Activated CD4-positive, alpha-beta T cell treated with anti-CD3 and anti-CD28 coated beads for 36 hours (primary cell): ENCODE results near the gene GALK2. TPM values are rescaled to one million over a fixed set of nuclear protein-coding genes. Genes with fewer than 3 reads are reported as not detected.

ENCODE experiments used
- ATAC-seq: fragments of 200-7000 bp; cut with Tn5 transposase; one replicate; pipeline ENCODE4 v1.10.0; 2021; ENCODE audit warnings: mild to moderate bottlenecking, moderate library complexity
- CTCF ChIA-PET: fragments of 350-600 bp; sonication (Branson Sonifier 250); formaldehyde crosslinking; loops from one replicate; lab custom pipeline; 2021; ENCODE audit warnings: antibody characterized with exemption; lab: Charles Lee
- POLR2A ChIA-PET: fragments of 350-600 bp; sonication (Branson Sonifier 250); formaldehyde crosslinking; loops from one replicate; lab custom pipeline; 2021; ENCODE audit warnings: antibody characterized with exemption, inconsistent platforms; lab: Charles Lee
- DNase-seq: peaks from one replicate; pipeline ENCODE4 v3.0.0-alpha.2; 2020
- H3K27ac Mint-ChIP-seq: one replicate; pipeline ENCODE4 v1.8.0; 2021; ENCODE audit warnings: mixed read lengths
- H3K27me3 Mint-ChIP-seq: one replicate; pipeline ENCODE4 v1.8.0; 2021; ENCODE audit warnings: mixed read lengths
- H3K36me3 Mint-ChIP-seq: one replicate; pipeline ENCODE4 v1.8.0; 2021; ENCODE audit warnings: low read depth, mixed read lengths
- H3K4me1 Mint-ChIP-seq: one replicate; pipeline ENCODE4 v1.8.0; 2021; ENCODE audit warnings: mixed read lengths
- H3K4me3 Mint-ChIP-seq: one replicate; pipeline ENCODE4 v1.8.0; 2021; ENCODE audit warnings: mild to moderate bottlenecking, moderate library complexity, mixed read lengths
- H3K9me3 Mint-ChIP-seq: one replicate; pipeline ENCODE4 v1.8.0; 2021; ENCODE audit warnings: low read depth, mixed read lengths
- intact Hi-C, 2 experiments: fragments of 100-400 bp; cut with DNase I in 1 of 2; cut with micrococcal nuclease in 1 of 2; formaldehyde crosslinking; loops; one replicate each; pipeline versions ENCODE4 v1.14.2 to v1.15.1; 2022 to 2024; cut with DNase I, micrococcal nuclease
- total RNA-seq, 2 experiments: library from RNA; stranded (reverse); gene quantifications; one replicate each; pipeline ENCODE4 v1.2.3, GENCODE V29; 2021

The GALK2 gene
- total RNA-seq, 2 experiments from 2014 or later, result 19.9 to 27.1 TPM

DNA sequence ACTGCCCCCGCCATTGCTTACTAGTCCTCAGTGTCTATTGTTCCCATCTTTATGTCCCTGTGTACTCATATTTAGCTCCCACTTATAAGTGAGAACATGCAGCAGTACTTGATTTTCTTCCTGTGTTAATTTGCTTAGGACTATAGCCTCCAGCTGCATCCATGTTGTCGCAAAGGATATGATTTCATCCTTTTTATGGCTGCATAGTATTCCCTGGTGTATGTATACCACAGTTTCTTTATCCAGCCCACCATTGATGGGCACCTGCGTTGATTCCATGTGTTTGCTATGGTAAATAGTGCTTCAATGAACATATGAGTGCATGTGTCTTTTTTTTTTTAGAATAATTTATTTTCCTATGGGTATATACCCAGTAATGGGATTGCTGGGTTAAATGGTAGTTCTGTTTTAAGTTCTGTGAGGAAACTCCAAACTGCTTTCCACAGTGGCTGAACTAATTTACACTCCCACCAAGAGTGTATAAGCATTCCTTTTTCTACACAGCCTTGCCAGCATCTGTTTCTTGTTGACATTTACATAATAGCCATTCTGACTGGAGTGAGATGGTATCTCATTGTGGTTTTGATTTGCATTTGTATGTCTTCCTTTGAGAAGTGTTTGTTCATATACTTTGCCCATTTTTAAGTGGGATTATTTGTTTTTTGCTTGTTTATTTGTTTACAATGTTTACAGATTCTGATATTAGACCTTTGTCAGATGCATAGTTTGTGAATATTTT, 53.7 kb downstream of the GALK2 start:
- H3K36me3 Mint-ChIP-seq, result peaks cover 68% of the 10 kb centered on the region

DNA sequence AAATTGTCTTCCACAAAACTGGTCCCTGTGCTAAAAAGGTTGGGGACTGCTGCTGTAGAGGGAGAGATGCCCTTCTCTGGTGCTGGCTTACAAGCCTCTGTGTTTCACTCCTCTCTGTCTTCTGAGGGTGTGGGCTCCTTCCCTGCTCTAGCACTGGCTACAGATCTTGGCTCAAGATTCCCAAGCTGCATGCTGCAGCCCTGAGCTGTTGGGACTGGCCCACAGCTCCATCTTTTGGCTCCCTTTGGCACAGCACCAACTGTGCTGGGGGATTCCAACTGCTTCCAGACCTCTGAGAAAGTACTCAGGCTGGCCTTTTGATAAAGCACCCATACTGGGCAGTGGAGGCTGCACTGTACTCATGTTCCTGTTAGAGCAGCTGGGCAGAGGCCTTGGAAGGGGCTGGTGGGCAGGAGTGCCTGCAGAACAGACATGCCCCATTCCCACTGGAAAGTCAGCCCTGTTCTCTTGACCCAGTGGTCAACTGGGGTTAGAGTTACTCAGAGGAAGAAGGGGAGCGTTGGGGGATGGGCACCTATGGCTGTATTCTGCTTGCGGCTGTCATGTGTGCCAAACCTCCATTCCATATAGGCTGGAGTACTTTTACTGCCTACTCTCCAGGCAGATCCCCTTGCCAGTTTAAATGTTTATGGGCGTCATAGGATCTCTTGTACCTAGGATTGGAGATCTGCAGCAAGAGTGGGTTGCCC, 55.7 kb downstream of the GALK2 start:
- Mint-ChIP-seq H3K4me1 (peaks cover 23% of the 10 kb centered on the region), H3K36me3 (peaks cover 59% of the 10 kb centered on the region), H3K4me3 (no peak overlapping the region), H3K27ac (no peak overlapping the region), H3K9me3 (peaks cover 24% of the 10 kb centered on the region), H3K27me3 (no peaks in the 10 kb centered on the region)
- ATAC-seq (no peak), DNase-seq (no peak)
- intact Hi-C loops, result no loop called here
- ChIA-PET CTCF (interaction anchor here (0.6 kb wide), 1 partner anchor 10 kb away, joined by 3 read pairs; no protein-coding TSS in a partner anchor), POLR2A (no interaction called here)

More for the DNA sequence above, 53.7 kb downstream of the GALK2 start:
- ATAC-seq (no peak), DNase-seq (no peak)
- intact Hi-C loops, result no loop called here
- CTCF ChIA-PET, result no interaction called here
- POLR2A ChIA-PET, result no interaction called here
- H3K27me3 Mint-ChIP-seq, result no peaks in the 10 kb centered on the region
- H3K4me1 Mint-ChIP-seq, result peaks cover 23% of the 10 kb centered on the region
- H3K9me3 Mint-ChIP-seq, result peaks cover 21% of the 10 kb centered on the region
- no peak overlapping the region for H3K27ac Mint-ChIP-seq
- no peak overlapping the region for H3K4me3 Mint-ChIP-seq

DNA sequence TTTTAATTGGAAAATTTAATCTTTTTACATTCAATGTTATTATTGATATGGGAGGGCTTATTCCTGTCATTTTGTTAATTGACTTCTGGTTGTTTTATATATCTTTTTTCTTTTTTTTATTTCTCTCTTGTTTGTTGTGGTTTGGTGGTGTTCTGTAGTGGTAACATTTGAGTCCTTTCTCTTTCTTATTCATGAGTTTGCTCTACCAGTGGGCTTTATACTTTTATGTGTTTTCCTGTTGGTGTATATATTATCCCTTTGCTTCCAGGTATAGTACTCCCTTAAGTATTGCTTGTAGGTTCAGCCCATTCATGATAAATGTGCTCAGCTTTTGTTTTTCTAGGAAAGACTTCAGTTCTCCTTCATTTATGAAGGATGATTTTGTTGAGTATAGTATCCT, 57.6 kb downstream of the GALK2 start:
- Mint-ChIP-seq H3K27ac (no peak overlapping the region), H3K36me3 (peaks cover 61% of the 10 kb centered on the region), H3K4me1 (peaks cover 21% of the 10 kb centered on the region), H3K9me3 (peaks cover 21% of the 10 kb centered on the region), H3K4me3 (no peak overlapping the region), H3K27me3 (no peaks in the 10 kb centered on the region)
- intact Hi-C loops, result no loop called here
- CTCF ChIA-PET, result interaction anchor here (1.6 kb wide), 1 partner anchor 195 kb away, joined by 5 read pairs; no protein-coding TSS in a partner anchor
- POLR2A ChIA-PET, result no interaction called here
- ATAC-seq (no peak), DNase-seq (no peak)

DNA sequence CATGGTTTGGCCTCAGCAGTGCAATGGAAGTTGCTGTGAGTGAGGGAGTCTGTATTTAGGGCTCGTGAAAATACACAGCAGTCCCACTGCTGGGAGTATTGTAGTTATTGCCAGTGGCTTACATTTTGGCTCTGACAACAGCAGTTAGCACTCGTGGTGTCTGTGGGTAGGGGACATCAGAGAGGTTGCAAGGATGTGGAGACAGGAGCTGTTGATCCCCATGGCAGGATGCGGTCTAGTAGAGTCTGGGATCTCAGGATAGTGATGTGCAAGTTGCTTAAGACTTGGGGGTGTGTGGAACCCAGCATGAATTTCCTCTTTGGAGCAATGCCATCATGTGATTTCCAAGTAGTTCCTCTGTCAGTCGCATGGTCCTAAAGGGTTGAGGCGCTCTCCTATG, 59.9 kb downstream of the GALK2 start:
- ChIA-PET CTCF (no interaction called here), POLR2A (no interaction called here)
- ATAC-seq, result no peak
- DNase-seq, result no peak
- H3K27ac Mint-ChIP-seq, result no peak overlapping the region
- no peak overlapping the region for H3K4me3 Mint-ChIP-seq
- no peaks in the 10 kb centered on the region for H3K27me3 Mint-ChIP-seq
- peaks cover 63% of the 10 kb centered on the region for H3K36me3 Mint-ChIP-seq
- intact Hi-C loops, result loop anchor here in 1 of 2 experiments (10.0 kb wide), 1 partner anchor 1085 kb away; no protein-coding TSS in a partner anchor
- peaks cover 13% of the 10 kb centered on the region for H3K4me1 Mint-ChIP-seq
- peaks cover 15% of the 10 kb centered on the region for H3K9me3 Mint-ChIP-seq

DNA sequence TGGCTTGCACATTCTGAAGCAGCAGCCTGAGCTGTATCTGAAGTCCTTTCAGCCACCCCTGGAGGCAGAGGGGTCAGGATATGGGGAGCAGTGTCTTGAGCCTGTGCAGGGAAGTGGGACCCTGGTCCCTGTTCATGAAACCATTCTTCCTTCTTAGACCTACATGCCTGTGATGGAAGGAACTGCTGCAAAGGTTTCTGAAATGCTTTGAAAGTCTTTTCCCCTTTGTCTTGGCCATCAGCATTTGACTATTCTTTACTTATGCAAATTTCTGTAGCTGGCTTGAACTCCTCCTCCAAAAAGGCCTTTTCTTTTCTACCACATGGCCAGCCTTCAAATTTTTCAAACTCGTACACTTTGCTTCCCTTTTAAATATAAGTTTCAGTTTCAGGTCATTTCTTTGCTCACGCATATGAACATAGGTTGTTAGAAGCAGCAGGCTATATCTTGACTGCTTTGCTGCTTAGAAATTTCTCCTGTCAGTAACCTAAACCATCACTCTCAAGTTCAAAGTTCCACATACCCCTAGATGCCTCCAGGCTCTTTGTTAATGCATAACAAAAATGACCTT, 62.3 kb downstream of the GALK2 start:
- Mint-ChIP-seq H3K9me3 (peaks cover 10% of the 10 kb centered on the region), H3K27me3 (no peaks in the 10 kb centered on the region), H3K4me3 (no peak overlapping the region), H3K27ac (no peak overlapping the region), H3K36me3 (peaks cover 45% of the 10 kb centered on the region), H3K4me1 (peaks cover 10% of the 10 kb centered on the region)
- DNase-seq (no peak), ATAC-seq (no peak)
- ChIA-PET POLR2A (no interaction called here), CTCF (interaction anchor here (0.7 kb wide), 1 partner anchor 495 kb away, joined by 3 read pairs; no protein-coding TSS in a partner anchor)
- intact Hi-C loops, result loop anchor here in 1 of 2 experiments (10.0 kb wide), 1 partner anchor 1082 kb away; no protein-coding TSS in a partner anchor

DNA sequence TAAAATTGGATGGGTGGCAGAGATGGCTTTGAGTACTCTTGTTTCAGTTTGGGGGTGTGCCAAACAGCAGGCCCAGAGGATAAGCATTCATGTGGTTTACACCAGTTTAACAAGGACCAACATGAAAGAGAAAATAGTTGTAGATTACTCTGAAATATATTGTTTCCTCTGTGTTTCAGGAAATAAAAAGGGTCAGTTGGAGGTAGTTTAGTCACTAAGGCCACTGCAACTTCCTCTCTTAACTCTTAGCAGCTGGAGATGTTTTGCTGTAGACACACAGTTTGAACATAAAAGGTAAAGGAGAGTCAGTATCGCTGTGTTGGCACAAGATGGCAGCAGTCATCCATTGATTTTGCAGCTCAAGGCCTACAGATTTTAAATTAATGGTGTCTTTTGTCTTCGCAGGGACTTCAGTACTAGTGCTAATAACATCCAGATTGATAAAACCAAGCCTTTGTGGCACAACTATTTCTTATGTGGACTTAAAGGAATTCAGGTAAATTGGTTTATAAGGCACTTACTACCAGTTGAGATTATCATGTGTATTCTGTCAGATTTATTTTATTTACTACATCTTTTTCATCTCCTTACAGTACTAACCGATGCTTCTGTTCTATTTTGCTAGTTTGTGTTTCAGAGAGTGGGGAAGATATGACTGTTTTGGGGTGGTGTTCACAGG, 65.5 kb downstream of the GALK2 start:
- Mint-ChIP-seq H3K4me3 (no peak overlapping the region), H3K27me3 (no peaks in the 10 kb centered on the region), H3K27ac (no peak overlapping the region), H3K9me3 (no peaks in the 10 kb centered on the region), H3K4me1 (peaks cover 4% of the 10 kb centered on the region), H3K36me3 (peaks cover 33% of the 10 kb centered on the region)
- ATAC-seq, result peak; percentile 80
- peak; percentile 60 for DNase-seq
- POLR2A ChIA-PET, result no interaction called here
- intact Hi-C loops, result loop anchor here (1.0 to 10.0 kb wide), 4 partner anchors 187 to 1079 kb away; no protein-coding TSS in a partner anchor
- CTCF ChIA-PET, result interaction anchor here (0.6 to 3.2 kb wide), 12 partner anchors 10 to 947 kb away, joined by 3 to 33 read pairs (median 4); partner anchors contain the start of gene FGF7

DNA sequence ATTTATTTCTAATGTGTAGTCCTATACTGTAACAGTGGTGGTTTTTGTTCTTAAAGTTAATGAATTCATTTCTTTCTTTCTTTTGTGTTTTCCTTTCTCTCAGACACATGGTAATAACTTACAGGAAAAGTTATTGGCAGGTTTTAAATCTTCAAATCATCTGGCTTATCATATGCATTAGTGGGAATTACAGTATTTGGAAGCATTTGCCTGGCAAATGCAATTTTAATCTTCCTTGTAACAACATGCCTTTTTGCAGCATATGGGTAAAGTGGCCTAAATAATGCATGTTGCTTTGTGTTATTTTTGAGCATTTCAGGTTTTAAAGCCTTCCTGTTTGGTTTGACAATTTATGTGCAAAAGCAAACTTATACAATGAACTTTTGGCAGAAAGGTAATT, 66.8 kb downstream of the GALK2 start:
- H3K9me3 Mint-ChIP-seq, result no peaks in the 10 kb centered on the region

DNA sequence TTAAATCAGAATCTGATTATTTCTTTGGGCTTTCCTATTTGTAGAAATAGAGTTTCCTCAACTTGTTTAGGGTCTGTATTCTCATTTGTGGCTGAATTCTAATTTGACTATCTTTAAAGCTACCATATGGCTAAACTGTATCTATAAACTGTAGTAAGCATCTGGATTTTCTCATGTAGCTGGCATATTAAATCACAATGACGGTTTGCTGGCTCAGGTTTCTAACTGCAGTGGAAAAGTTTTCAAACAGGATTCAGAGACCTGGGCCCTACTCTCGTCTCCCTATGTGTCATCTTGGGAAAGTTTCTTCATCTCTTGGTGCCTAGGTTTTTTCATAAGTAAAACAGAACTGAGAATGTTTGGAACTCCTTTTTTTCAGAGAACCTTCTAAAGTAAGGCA, 68.3 kb downstream of the GALK2 start:
- Mint-ChIP-seq H3K36me3 (peaks cover 22% of the 10 kb centered on the region), H3K4me3 (no peak overlapping the region), H3K4me1 (peaks cover 4% of the 10 kb centered on the region), H3K27me3 (no peaks in the 10 kb centered on the region), H3K9me3 (no peaks in the 10 kb centered on the region), H3K27ac (no peak overlapping the region)
- intact Hi-C loops, result loop anchor here in 1 of 2 experiments (10.0 kb wide), 1 partner anchor 1076 kb away; no protein-coding TSS in a partner anchor
- ChIA-PET POLR2A (no interaction called here), CTCF (interaction anchor here (0.8 to 1.6 kb wide), 3 partner anchors 25 to 907 kb away, joined by 3 to 4 read pairs (median 3); no protein-coding TSS in a partner anchor)
- ATAC-seq, result no peak
- DNase-seq, result no peak

More for the DNA sequence above, 66.8 kb downstream of the GALK2 start:
- ChIA-PET POLR2A (no interaction called here), CTCF (interaction anchor here (0.7 to 3.2 kb wide), 7 partner anchors 9 to 908 kb away, joined by 3 to 33 read pairs (median 3); partner anchors contain the start of genes EID1 and FGF7)
- Mint-ChIP-seq H3K4me3 (no peak overlapping the region), H3K4me1 (peaks cover 4% of the 10 kb centered on the region), H3K27me3 (no peaks in the 10 kb centered on the region), H3K36me3 (peaks cover 26% of the 10 kb centered on the region), H3K27ac (no peak overlapping the region)
- DNase-seq, result no peak
- intact Hi-C loops, result loop anchor here in 1 of 2 experiments (10.0 kb wide), 1 partner anchor 1078 kb away; no protein-coding TSS in a partner anchor
- ATAC-seq, result no peak

DNA sequence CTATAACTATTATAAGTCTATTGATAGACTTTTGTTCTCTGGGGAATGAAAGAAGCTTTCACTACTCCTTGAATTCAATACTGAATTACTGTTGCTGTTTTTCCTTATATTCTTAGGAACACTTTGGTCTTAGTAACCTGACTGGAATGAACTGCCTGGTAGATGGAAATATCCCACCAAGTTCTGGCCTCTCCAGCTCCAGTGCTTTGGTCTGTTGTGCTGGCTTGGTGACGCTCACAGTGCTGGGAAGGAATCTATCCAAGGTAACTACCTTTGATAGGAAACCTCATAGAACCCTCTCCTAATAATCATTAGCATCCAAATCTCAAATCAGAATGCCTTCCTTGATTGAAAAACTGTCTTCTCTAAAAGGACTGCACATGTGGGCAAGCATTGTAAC, 69.1 kb downstream of the GALK2 start:
- Mint-ChIP-seq H3K4me1 (peaks cover 4% of the 10 kb centered on the region), H3K36me3 (peaks cover 22% of the 10 kb centered on the region), H3K9me3 (no peaks in the 10 kb centered on the region), H3K27me3 (no peaks in the 10 kb centered on the region), H3K27ac (no peak overlapping the region), H3K4me3 (no peak overlapping the region)
- ChIA-PET POLR2A (no interaction called here), CTCF (no interaction called here)
- DNase-seq (no peak), ATAC-seq (no peak)
- intact Hi-C loops, result loop anchor here in 1 of 2 experiments (10.0 kb wide), 1 partner anchor 1076 kb away; no protein-coding TSS in a partner anchor

DNA sequence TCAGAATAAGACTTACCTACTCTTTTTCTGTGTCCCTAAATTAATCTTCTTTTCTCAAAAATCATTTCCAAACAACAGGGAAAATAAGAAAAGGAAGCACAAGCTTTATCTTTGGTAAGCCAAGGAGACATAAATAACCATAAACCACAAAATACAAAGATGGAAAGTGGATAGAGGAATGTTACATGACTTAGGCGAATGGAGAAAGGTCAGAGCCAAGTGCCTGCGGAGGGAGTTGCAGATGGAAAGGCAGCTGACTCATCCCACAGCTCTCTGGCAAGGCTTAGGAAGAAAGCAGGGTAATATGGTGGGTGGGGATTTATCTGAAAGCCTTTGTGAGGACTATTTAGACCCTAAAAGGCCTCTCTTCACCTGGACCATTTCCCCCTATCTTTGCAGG, 72.8 kb downstream of the GALK2 start:
- CTCF ChIA-PET, result no interaction called here
- DNase-seq (no peak), ATAC-seq (no peak)
- Mint-ChIP-seq H3K36me3 (peaks cover 41% of the 10 kb centered on the region), H3K9me3 (no peaks in the 10 kb centered on the region), H3K4me1 (no peaks in the 10 kb centered on the region), H3K27me3 (no peaks in the 10 kb centered on the region), H3K27ac (no peak overlapping the region), H3K4me3 (no peak overlapping the region)
- intact Hi-C loops, result no loop called here
- POLR2A ChIA-PET, result no interaction called here
